Measurements from ENCODE around the gene PHB1.
A peak's percentile ranks its signal among the peaks of the same experiment; 100 is the strongest.

PHB1 gene

GRCh38 chr17:49387498-49388289, 27.0 kb downstream of the PHB1 start:
- DNase-seq = peak; percentile 17 to 48
- no peak for TF ChIP-seq POLR2A (IDR thresholded peaks at IDR 0.05; ENCODE audit: low read length)
- TF ChIP-seq GATA1 (IDR thresholded peaks at IDR 0.05; ENCODE audit: low read depth, low read length) = no peak

GRCh38 chr17:49386373-49386772, 28.3 kb downstream of the PHB1 start:
- TF ChIP-seq POLR2A (IDR thresholded peaks at IDR 0.05; ENCODE audit: low read length) = no peak
- no peak for TF ChIP-seq GATA1 (IDR thresholded peaks at IDR 0.05; ENCODE audit: low read depth, low read length)
- no peak for DNase-seq

- no peak for DNase-seq
- TF ChIP-seq POLR2A (IDR thresholded peaks at IDR 0.05; ENCODE audit: low read length) (no peak), GATA1 (IDR thresholded peaks at IDR 0.05; ENCODE audit: low read depth, low read length) (no peak)
Observed at GRCh38 chr17:49384951-49385350, 29.7 kb downstream of the PHB1 start.

GRCh38 chr17:49383060-49383459, 31.6 kb downstream of the PHB1 start:
- no peak for TF ChIP-seq POLR2A (IDR thresholded peaks at IDR 0.05; ENCODE audit: low read length)
- TF ChIP-seq GATA1 (IDR thresholded peaks at IDR 0.05; ENCODE audit: low read depth, low read length) = no peak
- DNase-seq = no peak

- DNase-seq = no peak
- TF ChIP-seq GATA1 (IDR thresholded peaks at IDR 0.05; ENCODE audit: low read depth, low read length) = no peak
- TF ChIP-seq POLR2A (IDR thresholded peaks at IDR 0.05; ENCODE audit: low read length) = no peak
Observed at GRCh38 chr17:49382556-49382955, 32.1 kb downstream of the PHB1 start.

GRCh38 chr17:49381793-49382192, 32.9 kb downstream of the PHB1 start:
- TF ChIP-seq POLR2A (IDR thresholded peaks at IDR 0.05; ENCODE audit: low read length) = no peak
- no peak for TF ChIP-seq GATA1 (IDR thresholded peaks at IDR 0.05; ENCODE audit: low read depth, low read length)
- DNase-seq = no peak

- no peak for TF ChIP-seq GATA1 (IDR thresholded peaks at IDR 0.05; ENCODE audit: low read depth, low read length)
- no peak for TF ChIP-seq POLR2A (IDR thresholded peaks at IDR 0.05; ENCODE audit: low read length)
- peak; percentile 47 to 48 for DNase-seq
Observed at GRCh38 chr17:49381033-49381432, 33.6 kb downstream of the PHB1 start.

- no peak for TF ChIP-seq POLR2A (IDR thresholded peaks at IDR 0.05; ENCODE audit: low read length)
- TF ChIP-seq GATA1 (IDR thresholded peaks at IDR 0.05; ENCODE audit: low read depth, low read length) = no peak
- no peak for DNase-seq
Observed at GRCh38 chr17:49379926-49380325, 34.8 kb downstream of the PHB1 start.

- TF ChIP-seq GATA1 (IDR thresholded peaks at IDR 0.05; ENCODE audit: low read depth, low read length) = no peak
- TF ChIP-seq POLR2A (IDR thresholded peaks at IDR 0.05; ENCODE audit: low read length) = no peak
- no peak for DNase-seq
Observed at GRCh38 chr17:49378311-49378710, 36.4 kb downstream of the PHB1 start.

- no peak for DNase-seq
- no peak for TF ChIP-seq POLR2A (IDR thresholded peaks at IDR 0.05; ENCODE audit: low read length)
- TF ChIP-seq GATA1 (IDR thresholded peaks at IDR 0.05; ENCODE audit: low read depth, low read length) = no peak
Observed at GRCh38 chr17:49375544-49375943, 39.1 kb downstream of the PHB1 start.

GRCh38 chr17:49373115-49373514, 41.6 kb downstream of the PHB1 start:
- TF ChIP-seq POLR2A (IDR thresholded peaks at IDR 0.05; ENCODE audit: low read length) = no peak
- TF ChIP-seq GATA1 (IDR thresholded peaks at IDR 0.05; ENCODE audit: low read depth, low read length) = no peak
- no peak for DNase-seq

- no peak for DNase-seq
- TF ChIP-seq GATA1 (IDR thresholded peaks at IDR 0.05; ENCODE audit: low read depth, low read length) (no peak), POLR2A (IDR thresholded peaks at IDR 0.05; ENCODE audit: low read length) (no peak)
Observed at GRCh38 chr17:49372425-49372824, 42.3 kb downstream of the PHB1 start.

- DNase-seq = no peak
- no peak for TF ChIP-seq POLR2A (IDR thresholded peaks at IDR 0.05; ENCODE audit: low read length)
- no peak for TF ChIP-seq GATA1 (IDR thresholded peaks at IDR 0.05; ENCODE audit: low read depth, low read length)
Observed at GRCh38 chr17:49370971-49371834, 43.5 kb downstream of the PHB1 start.

GRCh38 chr17:49369760-49370159, 44.9 kb downstream of the PHB1 start:
- no peak for TF ChIP-seq GATA1 (IDR thresholded peaks at IDR 0.05; ENCODE audit: low read depth, low read length)
- TF ChIP-seq POLR2A (IDR thresholded peaks at IDR 0.05; ENCODE audit: low read length) = no peak
- no peak for DNase-seq

Data from erythroblast (primary cell).